ENCODE measurements around the gene GAL3ST2. TPM values are rescaled to one million over a fixed set of nuclear protein-coding genes. Genes with fewer than 3 reads are reported as not detected.

Gene GAL3ST2
- total RNA-seq, 3 donors from 2014 or later (not counting 1 experiment from before 2014, with no cell fraction given), result 0.88 TPM; not detected in 2

DNA sequence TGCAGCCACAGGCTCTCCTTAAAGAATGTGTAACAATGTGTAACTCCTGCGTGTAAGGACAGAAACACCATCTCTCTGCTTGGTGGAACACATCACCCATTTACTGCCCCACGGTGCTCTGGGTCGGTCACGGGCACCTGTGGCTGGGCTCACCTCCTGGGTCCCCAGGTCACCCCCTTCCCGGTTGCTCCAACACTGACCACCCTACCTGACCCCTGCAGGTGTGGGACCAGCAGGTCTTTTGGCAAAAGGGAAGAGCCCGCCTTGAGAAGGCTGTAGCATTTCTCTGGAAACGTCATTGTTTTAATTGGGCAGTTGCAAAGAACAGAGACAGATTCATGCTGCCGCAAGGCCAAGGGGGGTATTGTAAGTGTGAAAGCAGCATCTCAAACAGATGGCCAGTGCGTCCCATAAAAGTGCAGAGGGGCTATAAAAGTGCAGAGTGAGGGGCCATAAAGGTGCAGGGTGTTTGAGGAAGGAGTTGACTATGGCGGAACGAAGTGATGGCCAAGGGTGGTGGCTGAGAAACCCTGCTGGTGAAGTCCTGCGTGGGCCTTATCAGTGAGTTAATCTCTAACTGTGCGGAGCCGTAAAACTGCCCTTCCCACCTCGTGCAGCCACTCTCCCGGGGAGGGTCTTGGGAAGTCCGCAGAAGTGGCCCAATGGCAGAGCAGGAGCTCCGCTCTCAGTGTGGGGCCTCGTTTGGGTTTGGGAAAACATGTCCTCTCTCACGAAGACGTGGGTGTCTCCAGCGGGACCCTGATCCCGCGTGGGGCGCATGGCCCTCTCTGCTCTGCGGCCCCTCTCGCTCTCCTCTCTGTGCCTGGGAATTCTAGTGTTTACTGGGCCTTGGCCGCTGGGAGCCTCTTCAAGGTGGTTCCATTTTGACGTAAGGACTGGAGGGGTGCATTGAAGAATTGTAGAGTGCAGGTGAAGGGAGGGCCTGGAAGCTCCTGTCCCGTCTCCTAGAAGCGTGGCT lies 18.7 kb downstream of the GAL3ST2 start:
- H3K36me3 Mint-ChIP-seq, result no peaks in the 10 kb centered on the region
- no peak for ATAC-seq
- Histone ChIP-seq H3K27me3 (ENCODE audit: control insufficient read depth, insufficient read depth, low read length) (no peaks in the 10 kb centered on the region), H3K4me1 (ENCODE audit: control insufficient read depth, insufficient read depth, low read length) (no peaks in the 10 kb centered on the region), H3K9me3 (ENCODE audit: control insufficient read depth, insufficient read depth, low read length) (no peaks in the 10 kb centered on the region), H3K4me3 (ENCODE audit: low read length) (no peak overlapping the region), H3K27ac (ENCODE audit: low read length) (no peak overlapping the region), H3K36me3 (ENCODE audit: control insufficient read depth, insufficient read depth, low read length) (no peaks in the 10 kb centered on the region)
- no peaks in the 10 kb centered on the region for H3K4me1 Mint-ChIP-seq
- H3K27me3 Mint-ChIP-seq (ENCODE audit: low read depth in 2 of 2), result peaks cover 13 to 19% of the 10 kb centered on the region in 2 donors
- H3K4me3 Mint-ChIP-seq, result no peak overlapping the region
- 92% methylated on average over 31 of the region's 31 CpGs for WGBS (ENCODE audit: insufficient coverage)
- no peaks in the 10 kb centered on the region for H3K9me3 Mint-ChIP-seq
- no peak for DNase-seq
- TF ChIP-seq, protein P1, sequence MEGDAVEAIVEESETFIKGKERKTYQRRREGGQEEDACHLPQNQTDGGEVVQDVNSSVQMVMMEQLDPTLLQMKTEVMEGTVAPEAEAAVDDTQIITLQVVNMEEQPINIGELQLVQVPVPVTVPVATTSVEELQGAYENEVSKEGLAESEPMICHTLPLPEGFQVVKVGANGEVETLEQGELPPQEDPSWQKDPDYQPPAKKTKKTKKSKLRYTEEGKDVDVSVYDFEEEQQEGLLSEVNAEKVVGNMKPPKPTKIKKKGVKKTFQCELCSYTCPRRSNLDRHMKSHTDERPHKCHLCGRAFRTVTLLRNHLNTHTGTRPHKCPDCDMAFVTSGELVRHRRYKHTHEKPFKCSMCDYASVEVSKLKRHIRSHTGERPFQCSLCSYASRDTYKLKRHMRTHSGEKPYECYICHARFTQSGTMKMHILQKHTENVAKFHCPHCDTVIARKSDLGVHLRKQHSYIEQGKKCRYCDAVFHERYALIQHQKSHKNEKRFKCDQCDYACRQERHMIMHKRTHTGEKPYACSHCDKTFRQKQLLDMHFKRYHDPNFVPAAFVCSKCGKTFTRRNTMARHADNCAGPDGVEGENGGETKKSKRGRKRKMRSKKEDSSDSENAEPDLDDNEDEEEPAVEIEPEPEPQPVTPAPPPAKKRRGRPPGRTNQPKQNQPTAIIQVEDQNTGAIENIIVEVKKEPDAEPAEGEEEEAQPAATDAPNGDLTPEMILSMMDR (IDR thresholded peaks at IDR 0.05), result no peak
- H3K27ac Mint-ChIP-seq, result no peak overlapping the region
- intact Hi-C loops (cut with micrococcal nuclease), result no loop called here

DNA sequence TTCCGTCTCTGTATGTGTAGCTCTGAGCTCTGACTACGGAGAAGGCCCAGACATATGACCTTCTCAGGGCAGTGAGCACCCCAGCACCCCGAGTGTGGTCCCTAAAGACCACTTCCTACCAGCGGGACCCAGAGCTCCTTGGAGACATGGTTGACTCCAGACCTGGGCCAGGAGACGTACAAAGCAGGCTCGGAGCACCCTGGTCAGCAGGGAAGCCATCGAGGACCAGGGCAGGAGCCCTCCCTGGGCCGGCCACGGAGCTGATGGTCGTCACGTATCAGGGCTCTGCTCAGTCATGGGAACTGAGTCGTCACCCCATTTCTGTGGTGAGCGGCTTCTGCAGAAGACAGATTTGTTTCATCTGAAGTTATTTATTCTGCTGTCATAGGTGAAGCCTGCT lies 19.6 kb downstream of the GAL3ST2 start:
- H3K27ac Mint-ChIP-seq, result no peak overlapping the region
- Histone ChIP-seq H3K4me3 (ENCODE audit: low read length) (no peak overlapping the region), H3K27me3 (ENCODE audit: control insufficient read depth, insufficient read depth, low read length) (no peaks in the 10 kb centered on the region), H3K4me1 (ENCODE audit: control insufficient read depth, insufficient read depth, low read length) (no peaks in the 10 kb centered on the region), H3K36me3 (ENCODE audit: control insufficient read depth, insufficient read depth, low read length) (no peaks in the 10 kb centered on the region), H3K9me3 (ENCODE audit: control insufficient read depth, insufficient read depth, low read length) (no peaks in the 10 kb centered on the region), H3K27ac (ENCODE audit: low read length) (no peak overlapping the region)
- H3K4me3 Mint-ChIP-seq, result no peak overlapping the region
- no peak for ATAC-seq
- no peaks in the 10 kb centered on the region for H3K9me3 Mint-ChIP-seq
- H3K4me1 Mint-ChIP-seq, result no peaks in the 10 kb centered on the region
- DNase-seq, result no peak
- no peaks in the 10 kb centered on the region for H3K36me3 Mint-ChIP-seq
- WGBS (ENCODE audit: insufficient coverage), result 93% methylated on average over 13 of the region's 13 CpGs
- intact Hi-C loops (cut with micrococcal nuclease), result no loop called here
- H3K27me3 Mint-ChIP-seq (ENCODE audit: low read depth in 2 of 2), result peaks cover 5 to 16% of the 10 kb centered on the region in 2 donors
- TF ChIP-seq, protein P1 (IDR thresholded peaks at IDR 0.05), result no peak

DNA sequence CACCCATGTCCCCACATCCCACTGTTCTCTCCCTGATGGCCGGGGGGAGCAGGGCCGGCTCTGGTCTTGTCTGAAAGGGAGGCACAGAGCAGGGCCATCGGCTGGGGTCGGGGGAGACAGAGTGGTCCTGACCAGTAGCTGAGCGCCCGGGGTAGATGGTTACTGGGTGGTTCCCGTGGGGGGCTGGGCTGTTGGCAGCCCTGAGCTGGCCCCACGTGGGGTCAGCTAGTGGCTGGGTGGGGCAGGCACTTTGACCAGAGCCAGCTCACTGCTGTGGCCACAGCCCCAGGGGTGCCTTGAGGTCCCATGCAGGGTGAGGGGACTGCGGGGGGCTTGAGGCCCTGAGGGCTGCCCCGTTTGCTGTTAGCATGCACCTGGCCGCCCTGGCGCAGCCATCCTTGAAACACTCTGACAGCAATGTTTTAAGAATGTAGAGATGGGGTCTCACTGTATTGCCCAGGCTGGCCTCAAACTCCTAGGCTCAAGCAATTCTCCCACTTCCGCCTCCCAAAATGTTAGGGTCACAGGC lies 20.1 kb downstream of the GAL3ST2 start:
- no peak overlapping the region for H3K27ac ChIP-seq (ENCODE audit: low read length)
- intact Hi-C loops (cut with micrococcal nuclease), result no loop called here
- Mint-ChIP-seq H3K4me3 (no peak overlapping the region), H3K9me3 (no peaks in the 10 kb centered on the region), H3K4me1 (no peaks in the 10 kb centered on the region), H3K36me3 (no peaks in the 10 kb centered on the region), H3K27me3 (ENCODE audit: low read depth in 2 of 2) (peaks cover 5 to 17% of the 10 kb centered on the region in 2 donors), H3K27ac (no peak overlapping the region)
- H3K4me3 ChIP-seq (ENCODE audit: low read length), result no peak overlapping the region
- no peaks in the 10 kb centered on the region for H3K9me3 ChIP-seq (ENCODE audit: control insufficient read depth, insufficient read depth, low read length)
- no peaks in the 10 kb centered on the region for H3K4me1 ChIP-seq (ENCODE audit: control insufficient read depth, insufficient read depth, low read length)
- TF ChIP-seq, protein P1 (IDR thresholded peaks at IDR 0.05), result no peak
- ATAC-seq (no peak), DNase-seq (no peak)
- no peaks in the 10 kb centered on the region for H3K27me3 ChIP-seq (ENCODE audit: control insufficient read depth, insufficient read depth, low read length)
- H3K36me3 ChIP-seq (ENCODE audit: control insufficient read depth, insufficient read depth, low read length), result no peaks in the 10 kb centered on the region
- 93% methylated on average over 13 of the region's 13 CpGs for WGBS (ENCODE audit: insufficient coverage)
